Measurements from ENCODE around the gene RHEB. TPM values are rescaled to one million over a fixed set of nuclear protein-coding genes. Genes with fewer than 3 reads are reported as not detected.
"Not testable (repeated sequence)": the region's sequence is repeated elsewhere in the genome, so short reads cannot be mapped to it uniquely, and the experiment has no call there.

RHEB gene
- total RNA-seq, 1 donor from 2014 or later = 113 TPM

- Histone ChIP-seq H3K36me3 (no peaks in the 10 kb centered on the region), H3K4me1 (no peaks in the 10 kb centered on the region), H3K4me3 (no peak overlapping the region), H3K9me3 (replicated peaks) (peaks cover 19% of the 10 kb centered on the region), H3K27ac (replicated peaks) (no peak overlapping the region), H3K27me3 (ENCODE audit: low read depth) (no peaks in the 10 kb centered on the region)
- no peak for TF ChIP-seq CTCF (IDR thresholded peaks at IDR 0.05; ENCODE audit: borderline replicate concordance)
- DNase-seq = no peak
- intact Hi-C loops (cut with micrococcal nuclease) = no loop called here
Observed at GRCh38 chr7:151529842-151530241, 10.1 kb upstream of the RHEB start.

GRCh38 chr7:151524845-151525244 is 5.2 kb upstream of the RHEB start:
- DNase-seq = no peak
- intact Hi-C loops (cut with micrococcal nuclease) = loop anchor here (5.0 kb wide), 1 partner anchor 63 kb away; no protein-coding TSS in a partner anchor
- Histone ChIP-seq H3K4me3 (no peak overlapping the region), H3K9me3 (replicated peaks) (peaks cover 3% of the 10 kb centered on the region), H3K36me3 (no peaks in the 10 kb centered on the region), H3K27me3 (ENCODE audit: low read depth) (no peaks in the 10 kb centered on the region), H3K4me1 (peaks cover 11% of the 10 kb centered on the region), H3K27ac (replicated peaks) (no peak overlapping the region)
- no peak for TF ChIP-seq CTCF (IDR thresholded peaks at IDR 0.05; ENCODE audit: borderline replicate concordance)

DNA sequence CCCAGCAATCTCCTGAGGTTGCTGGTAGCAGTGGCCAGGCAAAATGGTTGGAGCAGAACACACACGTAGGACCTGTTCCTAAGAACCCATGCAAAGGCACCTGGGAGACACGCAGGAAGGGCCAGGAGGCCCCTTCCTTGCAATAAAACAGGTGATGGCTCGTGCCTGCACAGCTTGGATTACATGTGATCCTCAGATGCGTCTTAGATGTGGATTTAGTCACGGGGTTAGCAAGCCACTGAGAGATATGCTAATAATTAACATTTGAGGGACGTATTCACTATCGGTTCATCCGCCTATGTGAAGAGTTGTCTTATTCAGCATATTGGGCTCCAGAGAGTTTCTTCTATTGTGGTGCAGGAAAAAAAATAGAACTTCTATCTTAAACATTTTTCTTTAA is 4.6 kb upstream of the RHEB start:
- H3K9me3 ChIP-seq (replicated peaks) = no peaks in the 10 kb centered on the region
- peaks cover 11% of the 10 kb centered on the region for H3K4me1 ChIP-seq
- H3K27me3 ChIP-seq (ENCODE audit: low read depth) = no peaks in the 10 kb centered on the region
- TF ChIP-seq CTCF (IDR thresholded peaks at IDR 0.05; ENCODE audit: borderline replicate concordance) = no peak
- intact Hi-C loops (cut with micrococcal nuclease) = loop anchor here (5.0 kb wide), 1 partner anchor 62 kb away; no protein-coding TSS in a partner anchor
- H3K4me3 ChIP-seq = no peak overlapping the region
- no peak overlapping the region for H3K27ac ChIP-seq (replicated peaks)
- DNase-seq = no peak
- no peaks in the 10 kb centered on the region for H3K36me3 ChIP-seq

DNA sequence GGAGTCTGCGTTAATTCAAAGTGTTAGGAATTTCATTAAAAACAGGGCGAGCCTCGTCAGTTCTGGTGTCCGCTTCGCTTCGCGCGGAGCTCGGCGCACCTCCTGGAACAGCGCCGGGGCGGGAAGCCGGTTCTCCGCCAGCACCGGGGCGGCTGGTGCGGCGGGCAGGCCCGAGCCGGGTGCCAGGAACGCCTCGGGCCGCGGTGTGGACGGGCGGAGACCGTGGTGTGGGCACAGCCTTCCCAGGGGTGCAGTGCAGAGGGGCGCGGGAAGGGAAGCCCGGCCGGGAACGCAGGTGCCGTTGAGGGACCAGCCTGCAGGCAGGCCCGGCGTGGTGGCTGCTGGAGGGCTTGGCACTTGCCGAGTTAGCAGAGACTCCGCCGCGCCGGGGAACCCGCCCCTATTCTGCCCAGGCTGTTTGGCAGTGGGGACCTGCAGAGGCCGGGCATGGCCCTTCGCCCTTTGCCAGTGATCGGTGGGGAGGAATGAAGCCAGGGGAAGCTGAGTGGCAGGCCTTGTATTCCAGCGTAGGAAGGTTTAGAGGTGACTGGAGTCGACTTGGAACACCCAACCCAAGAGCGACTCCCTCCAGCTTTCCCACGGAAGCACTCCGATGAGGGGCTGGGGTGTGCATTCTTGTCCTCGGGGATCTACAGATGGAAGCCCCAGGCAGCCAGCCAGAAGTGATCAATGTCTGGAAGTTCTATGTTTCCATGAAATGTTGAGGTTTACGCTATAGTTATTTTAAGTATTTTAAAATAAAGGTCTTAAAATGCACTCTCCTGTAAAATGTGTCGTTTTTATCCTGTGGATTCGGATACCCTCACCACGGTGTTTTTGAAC is 945 bp upstream of the RHEB start:
- H3K36me3 ChIP-seq = no peaks in the 10 kb centered on the region
- no peaks in the 10 kb centered on the region for H3K27me3 ChIP-seq (ENCODE audit: low read depth)
- H3K4me3 ChIP-seq = peak overlapping the region; percentile 77
- no peaks in the 10 kb centered on the region for H3K9me3 ChIP-seq (replicated peaks)
- peak overlapping the region; percentile 99 for H3K27ac ChIP-seq (replicated peaks)
- TF ChIP-seq CTCF (IDR thresholded peaks at IDR 0.05; ENCODE audit: borderline replicate concordance) = no peak
- peaks cover 44% of the 10 kb centered on the region for H3K4me1 ChIP-seq
- DNase-seq = peak; percentile 49
- intact Hi-C loops (cut with micrococcal nuclease) = loop anchor here (5.0 kb wide), 1 partner anchor 58 kb away; no protein-coding TSS in a partner anchor

GRCh38 chr7:151518947-151519764 is 539 bp downstream of the RHEB start:
- H3K9me3 ChIP-seq (replicated peaks); H3K27me3 ChIP-seq (ENCODE audit: low read depth); intact Hi-C loops (cut with micrococcal nuclease); H3K36me3 ChIP-seq: not testable (repeated sequence)
- peaks cover 47% of the 10 kb centered on the region for H3K4me1 ChIP-seq
- TF ChIP-seq CTCF (IDR thresholded peaks at IDR 0.05; ENCODE audit: borderline replicate concordance) = peak; percentile 32
- peak; percentile 62 for DNase-seq
- H3K4me3 ChIP-seq = peak overlapping the region; percentile 77
- H3K27ac ChIP-seq (replicated peaks) = peak overlapping the region; percentile 99

Data from left ventricle myocardium inferior (tissue), 1 donor.